KMS-11 (cell line): ENCODE measurements around the gene ZNF521.

ENCODE experiments used
- H2AFZ ChIP-seq: fragments of 200-600 bp; sonication (generic); 2 replicates; pipeline ENCODE4 v1.6.1; 2016; ENCODE audit warnings: antibody characterized with exemption, mixed run types, low read depth
- H3K27ac ChIP-seq: fragments of 200-600 bp; sonication (generic); 2 replicates; pipeline ENCODE4 v1.6.1; 2016; ENCODE audit warnings: mild to moderate bottlenecking, mixed run types
- H3K27me3 ChIP-seq: fragments of 200-600 bp; sonication (generic); 2 replicates; pipeline ENCODE4 v1.6.1; 2017; ENCODE audit warnings: mild to moderate bottlenecking, low read depth, mixed run types, moderate library complexity; ENCODE audit not compliant: insufficient read depth
- H3K36me3 ChIP-seq: fragments of 200-600 bp; sonication (generic); 2 replicates; pipeline ENCODE4 v1.6.1; 2017; ENCODE audit warnings: mild to moderate bottlenecking, mixed run types; ENCODE audit not compliant: insufficient read depth
- H3K4me1 ChIP-seq: fragments of 200-600 bp; sonication (generic); 2 replicates; pipeline ENCODE4 v1.6.1; 2016; ENCODE audit warnings: mild to moderate bottlenecking, low read depth, mixed run types; ENCODE audit not compliant: poor library complexity, severe bottlenecking
- H3K4me2 ChIP-seq: fragments of 200-600 bp; sonication (generic); 2 replicates; pipeline ENCODE4 v1.7.0; 2016; ENCODE audit warnings: mild to moderate bottlenecking, mixed run types
- H3K4me3 ChIP-seq: fragments of 200-600 bp; sonication (generic); IDR thresholded peaks from 2 replicates; pipeline ENCODE4 v1.6.1; 2017; ENCODE audit warnings: low read depth, low read length, mixed read lengths; ENCODE audit not compliant: insufficient read depth
- H3K79me2 ChIP-seq: fragments of 200-600 bp; sonication (generic); 2 replicates; pipeline ENCODE4 v1.6.1; 2016; ENCODE audit warnings: low read depth, mixed run types; ENCODE audit not compliant: insufficient read depth
- H3K9ac ChIP-seq: fragments of 200-600 bp; sonication (generic); 2 replicates; pipeline ENCODE4 v1.6.1; 2016; ENCODE audit warnings: mild to moderate bottlenecking, mixed run types
- H4K20me1 ChIP-seq: fragments of 200-600 bp; sonication (generic); 2 replicates; pipeline ENCODE4 v1.6.1; 2016; ENCODE audit warnings: mild to moderate bottlenecking, mixed run types; ENCODE audit not compliant: insufficient read depth
- CTCF ChIP-seq: fragments of 200-600 bp; sonication (generic); conservative IDR thresholded peaks from 2 replicates; pipeline ENCODE4 v1.6.1; 2017; ENCODE audit warnings: low read depth, mild to moderate bottlenecking, antibody characterized with exemption, low read length, moderate library complexity, mixed read lengths

Gene ZNF521

GRCh38 chr18:25016181-25016580 is 335.8 kb downstream of the ZNF521 start:
- no peak overlapping the region for H3K9ac ChIP-seq
- H3K27ac ChIP-seq, result no peak overlapping the region
- H3K4me2 ChIP-seq, result no peak overlapping the region
- H2AFZ ChIP-seq, result no peak overlapping the region
- no peak for TF ChIP-seq CTCF
- H3K4me1 ChIP-seq, result no peaks in the 10 kb centered on the region
- no peaks in the 10 kb centered on the region for H4K20me1 ChIP-seq
- H3K79me2 ChIP-seq, result no peaks in the 10 kb centered on the region
- no peaks in the 10 kb centered on the region for H3K27me3 ChIP-seq
- no peaks in the 10 kb centered on the region for H3K36me3 ChIP-seq
- H3K4me3 ChIP-seq, result no peak overlapping the region
